Esophagus (tissue), 2 donors: ENCODE data around the gene TUBB6. TPM values are rescaled to one million over a fixed set of nuclear protein-coding genes. Genes with fewer than 3 reads are reported as not detected.

Experiments
- H3K27ac ChIP-seq, 2 donors: one replicate each; pipeline ENCODE4 v1.5.1; 2013; ENCODE audit warnings: low read depth in 2 of 2, mild to moderate bottlenecking in 2 of 2, inconsistent platforms in 1 of 2, low read length in 1 of 2, moderate library complexity in 1 of 2
- H3K27me3 ChIP-seq, 2 donors: one replicate each; pipeline ENCODE4 v1.6.1; 2013; ENCODE audit warnings: low read length in 2 of 2, control low read depth in 1 of 2, mild to moderate bottlenecking in 1 of 2; ENCODE audit not compliant: insufficient read depth in 2 of 2, control insufficient read depth in 1 of 2
- H3K36me3 ChIP-seq, 2 donors: one replicate each; pipeline ENCODE4 v1.6.1; 2013; ENCODE audit warnings: low read length in 1 of 2; ENCODE audit not compliant: control insufficient read depth in 2 of 2, insufficient read depth in 2 of 2
- H3K4me1 ChIP-seq, 2 donors: one replicate each; pipeline ENCODE4 v1.6.1; 2013; ENCODE audit warnings: low read length in 1 of 2; ENCODE audit not compliant: control insufficient read depth in 2 of 2, insufficient read depth in 2 of 2
- H3K4me3 ChIP-seq, 2 donors: one replicate each; pipeline ENCODE4 v1.5.1; 2013; ENCODE audit warnings: low read length in 2 of 2, mild to moderate bottlenecking in 2 of 2, low read depth in 1 of 2, moderate library complexity in 1 of 2
- H3K9me3 ChIP-seq, 2 donors: one replicate each; pipeline ENCODE4 v1.6.1; 2013; ENCODE audit warnings: mild to moderate bottlenecking in 2 of 2, low read depth in 1 of 2, low read length in 1 of 2, moderate library complexity in 1 of 2; ENCODE audit not compliant: control insufficient read depth in 2 of 2, insufficient read depth in 1 of 2
- WGBS, 2 donors: extraction: QIAGEN DNeasy Blood & Tissue Kit; methylation state at CpG; one replicate each; pipeline ENCODE4 v1.1.7; 2013; 5-methylcytosine and 5-hydroxymethylcytosine counted together
- polyA plus RNA-seq, 2 donors: library from polyadenylated mRNA; stranded (reverse); fragments of 200-250 nt; gene quantifications; one replicate each; pipeline ENCODE4 v1.2.3, GENCODE V29; 2013
- donor health status: healthy with polysubstance abuse.
- donor health status: Bipolar disorder and iron deficiency.

Gene TUBB6
- polyA plus RNA-seq, 2 donors, result 183 to 299 TPM

DNA sequence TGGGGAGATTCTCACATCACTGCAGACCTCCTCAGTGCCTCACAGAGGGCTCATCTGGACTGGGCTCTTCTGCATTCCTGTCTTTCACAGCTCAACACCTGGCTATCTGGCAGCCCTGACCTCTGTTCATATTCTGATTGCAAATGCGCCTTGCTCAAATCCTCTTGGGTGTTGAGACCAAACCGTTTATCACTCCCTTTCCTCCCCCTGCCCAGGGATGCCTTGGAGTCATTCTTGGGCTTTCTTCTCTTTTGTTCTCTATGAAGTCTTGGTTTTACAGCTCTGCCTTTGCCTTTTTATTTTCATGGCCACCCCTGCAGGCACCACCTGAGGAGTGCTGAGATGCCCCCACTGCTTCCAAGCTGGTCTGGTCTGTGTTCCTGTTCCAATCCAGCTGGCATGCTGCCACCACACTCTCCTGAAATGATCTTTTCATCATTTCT is 26.3 kb downstream of the TUBB6 start:
- H3K27ac ChIP-seq, result no peak overlapping the region
- H3K4me1 ChIP-seq, result peaks cover 0 to 3% of the 10 kb centered on the region in 2 donors
- peaks cover 9 to 14% of the 10 kb centered on the region in 2 donors for H3K36me3 ChIP-seq
- H3K4me3 ChIP-seq, result no peak overlapping the region
- no peaks in the 10 kb centered on the region for H3K9me3 ChIP-seq
- 63 to 68% methylated on average over 2 of the region's 2 CpGs for WGBS, 2 donors
- no peaks in the 10 kb centered on the region for H3K27me3 ChIP-seq

- Histone ChIP-seq H3K4me1 (peaks cover 0 to 3% of the 10 kb centered on the region in 2 donors), H3K4me3 (no peak overlapping the region), H3K36me3 (peaks cover 9 to 13% of the 10 kb centered on the region in 2 donors), H3K9me3 (no peaks in the 10 kb centered on the region), H3K27ac (no peak overlapping the region), H3K27me3 (no peaks in the 10 kb centered on the region)
- 85 to 86% methylated on average over 2 of the region's 2 CpGs for WGBS, 2 donors
Measured at GRCh38 chr18:12334863-12335262, 26.8 kb downstream of the TUBB6 start.

DNA sequence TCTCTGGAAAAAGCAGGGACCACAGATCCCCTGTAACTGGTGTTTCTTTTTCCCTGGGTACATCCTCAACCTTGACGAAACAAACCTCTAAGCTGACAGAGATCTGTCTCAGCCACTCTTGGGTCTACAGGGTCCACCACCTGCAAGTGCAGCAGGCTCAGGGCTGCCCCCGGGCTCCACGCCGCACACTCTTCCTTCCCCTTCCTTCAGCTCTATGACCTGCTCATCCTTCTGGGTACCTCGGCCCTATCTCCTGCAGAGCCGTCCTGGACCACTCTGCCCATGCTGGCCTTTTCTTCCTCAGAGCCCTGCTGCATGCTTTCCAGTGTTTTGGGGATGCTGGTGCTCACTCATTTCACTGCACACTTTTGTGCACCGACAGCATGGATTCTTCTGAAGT is 27.5 kb downstream of the TUBB6 start:
- Histone ChIP-seq H3K4me1 (peaks cover 0 to 3% of the 10 kb centered on the region in 2 donors), H3K4me3 (no peak overlapping the region), H3K9me3 (no peaks in the 10 kb centered on the region), H3K27ac (no peak overlapping the region), H3K27me3 (no peaks in the 10 kb centered on the region), H3K36me3 (peaks cover 9 to 12% of the 10 kb centered on the region in 2 donors)
- WGBS, 2 donors, result 94 to 95% methylated on average over 7 of the region's 7 CpGs

- Histone ChIP-seq H3K4me1 (peaks cover 0 to 3% of the 10 kb centered on the region in 2 donors), H3K36me3 (peaks cover 9 to 12% of the 10 kb centered on the region in 2 donors), H3K27me3 (no peaks in the 10 kb centered on the region), H3K4me3 (no peak overlapping the region), H3K9me3 (no peaks in the 10 kb centered on the region), H3K27ac (no peak overlapping the region)
- 53 to 73% methylated on average over 2 of the region's 2 CpGs for WGBS, 2 donors
Measured at GRCh38 chr18:12336171-12336613, 28.2 kb downstream of the TUBB6 start.

GRCh38 chr18:12336887-12337286 is 28.8 kb downstream of the TUBB6 start:
- no peaks in the 10 kb centered on the region for H3K27me3 ChIP-seq
- H3K27ac ChIP-seq, result no peak overlapping the region
- no peak overlapping the region for H3K4me3 ChIP-seq
- peaks cover 0 to 3% of the 10 kb centered on the region in 2 donors for H3K4me1 ChIP-seq
- H3K9me3 ChIP-seq, result no peaks in the 10 kb centered on the region
- 75 to 78% methylated on average over 6 of the region's 6 CpGs for WGBS, 2 donors
- peaks cover 9 to 12% of the 10 kb centered on the region in 2 donors for H3K36me3 ChIP-seq

DNA sequence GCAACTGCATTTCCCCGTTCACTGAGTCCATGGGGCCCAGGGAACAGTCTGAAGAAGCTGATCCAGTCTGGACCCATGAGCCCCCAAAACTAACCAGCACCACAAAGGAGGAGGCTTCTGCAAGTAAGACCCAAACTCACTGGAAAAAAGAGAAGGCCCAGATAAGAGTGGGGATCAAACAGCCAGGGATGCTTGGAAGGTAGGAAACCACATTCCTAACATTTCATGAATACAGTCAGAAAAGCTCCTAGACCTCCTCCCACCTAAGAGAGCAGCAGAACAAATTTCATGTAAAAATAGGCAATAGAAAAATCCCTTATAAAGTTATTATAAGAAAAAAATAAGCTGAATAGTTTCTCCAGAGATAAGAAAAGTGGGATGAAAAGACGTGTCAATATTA is 30.3 kb downstream of the TUBB6 start:
- no peak overlapping the region for H3K4me3 ChIP-seq
- WGBS, 2 donors, result 93 to 97% methylated on average over 2 of the region's 2 CpGs
- H3K9me3 ChIP-seq, result no peaks in the 10 kb centered on the region
- peaks cover 9 to 14% of the 10 kb centered on the region in 2 donors for H3K36me3 ChIP-seq
- H3K27ac ChIP-seq, result no peak overlapping the region
- H3K27me3 ChIP-seq, result no peaks in the 10 kb centered on the region
- peaks cover 0 to 3% of the 10 kb centered on the region in 2 donors for H3K4me1 ChIP-seq

DNA sequence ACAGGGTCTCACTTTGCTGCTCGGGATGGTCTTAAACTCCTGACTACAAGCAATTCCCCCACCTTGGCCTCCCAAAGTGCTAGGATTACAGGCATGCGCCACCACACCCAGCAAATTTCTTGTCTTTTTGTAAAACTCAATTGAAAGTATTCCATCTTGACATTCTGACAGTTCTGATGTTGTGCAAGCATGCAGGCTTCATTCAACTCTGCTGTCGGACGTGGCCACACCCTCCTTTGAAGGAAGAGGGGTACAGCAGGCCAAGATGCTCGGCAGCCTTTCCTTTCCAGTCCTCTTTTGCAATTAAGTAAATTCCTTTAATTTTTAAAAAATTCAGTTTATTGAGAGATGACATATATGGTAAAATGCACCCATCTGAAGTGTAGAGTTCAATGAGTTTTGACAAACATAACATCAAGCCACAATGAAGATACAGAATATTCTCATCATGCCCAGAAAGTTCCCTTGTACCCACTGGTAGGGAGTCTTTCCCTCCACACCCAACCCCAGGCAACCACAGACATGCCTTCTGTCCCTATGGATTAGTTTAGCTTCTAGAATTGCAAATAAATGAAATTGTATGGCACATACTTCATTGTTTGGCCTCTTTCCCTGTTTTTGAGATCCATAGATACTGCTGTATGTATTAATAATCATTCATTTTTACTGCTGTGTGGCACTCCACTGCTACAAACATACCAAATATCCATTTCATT is 33.1 kb downstream of the TUBB6 start:
- H3K4me3 ChIP-seq, result no peak overlapping the region
- no peak overlapping the region for H3K27ac ChIP-seq
- no peaks in the 10 kb centered on the region for H3K27me3 ChIP-seq
- H3K4me1 ChIP-seq, result peaks cover 0 to 3% of the 10 kb centered on the region in 2 donors
- peaks cover 12 to 21% of the 10 kb centered on the region in 2 donors for H3K36me3 ChIP-seq
- 83 to 89% methylated on average over 5 of the region's 5 CpGs for WGBS, 2 donors
- no peaks in the 10 kb centered on the region for H3K9me3 ChIP-seq

- H3K4me3 ChIP-seq, result no peak overlapping the region
- H3K9me3 ChIP-seq, result no peaks in the 10 kb centered on the region
- H3K27me3 ChIP-seq, result no peaks in the 10 kb centered on the region
- H3K36me3 ChIP-seq, result peaks cover 12 to 23% of the 10 kb centered on the region in 2 donors
- H3K27ac ChIP-seq, result no peak overlapping the region
- no peaks in the 10 kb centered on the region for H3K4me1 ChIP-seq
- 92 to 97% methylated on average over 4 of the region's 4 CpGs for WGBS, 2 donors
Measured at GRCh38 chr18:12342661-12343060, 34.6 kb downstream of the TUBB6 start.

DNA sequence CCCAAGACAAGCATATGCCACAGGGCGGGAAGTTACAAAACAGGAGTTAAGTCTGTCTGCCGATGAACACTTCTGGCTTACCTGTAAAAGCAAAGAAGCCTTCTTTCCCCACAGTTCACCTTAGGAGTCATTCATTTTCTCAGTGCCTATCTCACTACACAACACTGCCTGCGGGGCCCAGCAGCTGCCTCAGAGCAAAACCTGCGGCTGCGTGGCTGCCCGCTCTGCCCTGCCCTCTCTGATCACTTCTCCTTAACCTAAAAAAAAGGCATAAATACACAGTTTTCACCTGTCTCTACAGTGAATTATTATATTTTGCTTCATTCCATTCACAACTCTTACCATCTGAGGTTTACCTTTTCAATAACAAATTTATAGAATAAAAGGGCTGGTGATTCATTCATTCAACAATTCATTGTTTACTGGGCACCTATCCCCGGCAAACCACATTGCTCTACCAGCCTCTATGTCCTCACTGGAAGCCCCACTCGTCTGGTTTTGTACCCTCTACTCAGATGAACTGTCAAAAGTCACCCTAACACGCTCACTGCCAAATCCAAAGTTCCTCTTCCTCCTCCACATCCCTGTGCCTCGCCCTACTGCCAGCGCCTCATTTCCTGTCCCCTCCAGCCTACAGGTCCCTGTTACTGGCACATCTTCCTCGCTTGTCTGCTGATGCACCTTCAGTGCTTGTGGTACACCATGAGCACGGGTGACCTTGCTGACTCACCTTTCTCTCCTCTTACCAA is 37.6 kb downstream of the TUBB6 start:
- 86 to 89% methylated on average over 13 of the region's 13 CpGs for WGBS, 2 donors
- Histone ChIP-seq H3K4me3 (no peak overlapping the region), H3K36me3 (peaks cover 12 to 28% of the 10 kb centered on the region in 2 donors)

More for the DNA sequence above, 37.6 kb downstream of the TUBB6 start:
- Histone ChIP-seq H3K4me1 (no peaks in the 10 kb centered on the region), H3K27ac (no peak overlapping the region), H3K9me3 (no peaks in the 10 kb centered on the region), H3K27me3 (no peaks in the 10 kb centered on the region)
